Stimulated activated CD4-positive, alpha-beta T cell treated with anti-CD3 and anti-CD28 coated beads, TNF-alpha, amount 100 ng/mL, for 4 hours (primary cell): ENCODE data around the gene POU2AF3.

Source experiments
- DNase-seq, 3 experiments: peaks; one replicate each; pipeline ENCODE4 v3.0.0-alpha.2; 2020; ENCODE audit warnings: low read depth in 3 of 3

POU2AF3 gene

DNA sequence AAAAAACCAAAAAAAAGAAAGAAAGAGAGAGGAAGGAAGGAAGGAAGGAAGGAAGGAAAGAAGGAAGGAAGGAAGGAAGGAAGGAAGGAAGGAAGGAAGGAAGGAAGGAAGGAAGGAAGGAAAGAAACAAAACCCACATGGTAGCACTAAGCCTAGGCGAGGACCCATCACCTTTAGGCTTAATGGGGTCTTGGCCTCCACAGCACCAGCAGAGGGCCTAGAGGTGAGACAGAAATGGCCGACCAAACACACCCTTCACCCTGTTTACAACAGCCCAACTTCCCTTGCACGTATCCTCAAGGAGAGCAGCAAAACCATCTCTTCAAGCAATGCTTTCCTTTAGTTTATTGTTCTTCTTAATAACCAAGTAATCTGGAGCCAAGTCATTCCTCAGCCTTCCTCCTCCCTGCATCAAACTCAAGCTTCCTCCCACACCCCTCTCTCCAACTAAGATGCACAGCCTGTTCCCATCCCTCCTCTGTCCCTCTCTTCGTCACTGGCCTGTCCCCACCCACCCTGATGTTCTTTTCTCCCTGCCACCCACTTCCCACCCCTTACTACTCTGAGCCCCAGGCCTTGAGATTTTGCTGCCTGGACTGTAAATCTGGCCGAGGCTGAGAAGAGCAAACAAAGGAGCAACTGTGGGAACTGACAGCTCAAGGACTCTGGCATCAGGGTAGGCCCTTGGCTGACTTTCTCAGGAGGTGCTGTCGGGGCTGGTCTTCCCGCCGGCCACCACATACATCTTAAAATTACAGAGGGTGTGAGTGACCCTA is 54.8 kb downstream of the POU2AF3 start:
- no peak for DNase-seq

DNA sequence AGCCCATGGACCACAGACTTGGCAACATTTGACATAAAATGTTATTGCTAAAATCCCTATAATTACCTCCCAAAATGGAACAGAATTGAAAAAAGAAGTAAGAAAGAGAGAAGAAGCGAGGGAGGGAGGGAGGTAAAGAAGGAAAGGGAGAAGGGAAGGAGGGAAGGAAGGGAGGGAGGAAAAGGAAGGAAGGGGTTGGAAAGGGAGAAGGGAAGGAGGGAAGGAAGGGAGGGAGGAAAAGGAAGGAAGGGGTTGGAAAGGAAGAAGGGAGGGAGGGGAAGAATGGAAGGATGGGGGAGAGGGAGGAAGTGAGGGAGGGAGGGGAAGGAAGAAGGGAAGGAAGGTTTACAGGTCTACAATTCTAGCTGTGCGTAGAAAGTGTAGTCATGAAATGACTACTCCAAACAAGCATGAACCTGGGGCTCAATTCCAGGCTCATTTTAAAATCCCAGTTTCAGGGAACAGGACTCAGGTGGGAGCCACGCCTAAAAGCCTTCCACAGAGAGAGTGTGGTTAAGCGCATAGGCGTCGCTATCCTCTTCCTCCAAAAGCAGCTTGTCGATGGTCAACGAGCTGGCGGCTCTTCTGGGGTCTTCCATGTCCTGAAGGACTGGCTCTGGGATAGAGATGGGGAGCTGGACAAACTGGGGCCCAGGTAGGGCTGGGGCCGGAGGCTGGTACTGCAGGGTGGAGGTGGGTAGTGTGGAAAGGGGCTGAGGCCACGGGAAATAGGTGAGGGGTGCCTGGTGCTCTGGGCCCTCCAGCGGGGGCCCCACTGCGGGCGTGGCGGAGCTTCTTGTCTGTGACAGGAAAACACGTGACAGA is 55.6 kb downstream of the POU2AF3 start:
- no peak for DNase-seq

DNA sequence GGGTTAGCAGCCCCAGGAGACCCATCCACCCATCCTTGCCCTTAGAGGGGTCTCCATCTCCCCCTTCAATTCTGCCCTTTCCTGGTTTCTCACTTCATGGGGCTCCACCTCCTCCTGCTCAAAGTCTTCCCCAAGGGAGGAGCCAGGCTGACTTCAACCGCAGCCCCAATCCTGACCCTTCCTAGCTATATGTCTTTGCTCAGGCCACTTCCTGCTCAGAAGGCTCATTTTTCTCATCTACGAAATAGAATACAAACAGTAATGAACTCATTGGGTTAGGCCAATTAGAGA is 56.2 kb downstream of the POU2AF3 start:
- no peak for DNase-seq

DNA sequence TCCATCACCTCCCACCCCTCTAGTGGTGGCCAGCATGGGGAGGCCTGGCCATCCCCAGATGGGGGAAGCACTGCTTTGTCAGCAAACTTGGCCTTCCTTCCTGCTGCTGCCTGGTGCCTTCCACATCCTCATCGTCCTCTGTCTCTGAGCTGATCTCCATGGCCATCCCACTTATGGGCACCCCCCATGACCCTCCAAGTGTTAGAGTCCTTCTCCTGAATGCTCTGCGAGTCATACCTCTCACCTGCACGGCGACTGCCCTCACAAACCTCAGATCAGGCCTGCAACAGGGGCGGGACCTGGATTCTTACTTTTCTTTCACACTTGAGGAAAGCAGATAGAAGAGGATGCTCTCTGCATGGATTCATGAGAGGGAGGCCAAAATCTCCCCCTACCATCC is 56.8 kb downstream of the POU2AF3 start:
- DNase-seq, result no peak

DNA sequence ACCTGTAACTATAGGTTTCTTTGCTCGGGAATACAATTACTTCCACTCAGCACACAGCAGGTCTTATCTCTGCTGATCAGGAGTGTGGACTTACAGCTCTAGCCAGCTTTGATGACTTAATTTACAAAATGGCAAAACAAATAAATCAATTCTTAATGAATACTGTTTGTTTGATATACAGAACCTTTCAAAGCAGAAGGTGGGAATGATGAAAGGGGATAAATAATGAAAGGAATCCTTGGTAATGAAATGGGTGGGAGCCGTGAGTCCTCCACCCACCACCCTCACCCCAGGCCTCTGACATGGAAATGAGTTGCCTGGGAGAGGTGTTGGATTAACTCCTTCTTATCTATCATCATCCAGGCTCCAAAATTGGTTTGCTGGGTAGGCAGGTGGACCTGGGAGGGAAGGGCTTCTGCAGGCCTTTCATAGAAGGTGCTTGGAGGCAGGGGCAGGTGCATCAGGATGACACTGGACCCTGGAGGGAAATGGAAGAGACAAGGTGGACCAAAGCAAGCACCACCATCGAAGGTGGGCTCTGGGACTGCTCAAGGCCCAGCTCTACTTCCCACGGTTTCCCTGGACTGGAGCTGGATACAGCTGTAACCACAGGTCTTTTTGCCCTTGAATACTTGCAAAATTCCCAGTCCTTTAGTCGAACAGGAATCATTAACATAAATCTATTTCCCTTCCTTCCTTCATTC is 57.8 kb downstream of the POU2AF3 start:
- DNase-seq, result no peak

DNA sequence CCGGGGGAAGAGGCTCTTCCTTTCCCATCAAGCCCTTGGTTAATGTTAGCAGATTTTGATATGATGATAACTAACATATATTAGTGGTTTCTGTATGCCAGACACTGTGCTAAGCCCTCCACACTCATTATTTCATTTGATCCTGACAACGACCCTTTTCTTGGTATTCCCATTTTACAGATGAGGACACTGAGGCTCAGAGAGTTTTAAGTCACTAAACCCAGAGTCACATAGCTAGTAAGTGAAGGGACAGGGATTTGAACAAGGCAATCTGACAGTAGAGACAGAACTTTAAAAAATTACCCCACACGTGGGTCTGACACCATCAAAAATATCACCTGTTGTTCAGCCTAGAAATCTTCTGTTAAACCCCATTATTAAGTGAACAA is 58.3 kb downstream of the POU2AF3 start:
- no peak for DNase-seq

DNA sequence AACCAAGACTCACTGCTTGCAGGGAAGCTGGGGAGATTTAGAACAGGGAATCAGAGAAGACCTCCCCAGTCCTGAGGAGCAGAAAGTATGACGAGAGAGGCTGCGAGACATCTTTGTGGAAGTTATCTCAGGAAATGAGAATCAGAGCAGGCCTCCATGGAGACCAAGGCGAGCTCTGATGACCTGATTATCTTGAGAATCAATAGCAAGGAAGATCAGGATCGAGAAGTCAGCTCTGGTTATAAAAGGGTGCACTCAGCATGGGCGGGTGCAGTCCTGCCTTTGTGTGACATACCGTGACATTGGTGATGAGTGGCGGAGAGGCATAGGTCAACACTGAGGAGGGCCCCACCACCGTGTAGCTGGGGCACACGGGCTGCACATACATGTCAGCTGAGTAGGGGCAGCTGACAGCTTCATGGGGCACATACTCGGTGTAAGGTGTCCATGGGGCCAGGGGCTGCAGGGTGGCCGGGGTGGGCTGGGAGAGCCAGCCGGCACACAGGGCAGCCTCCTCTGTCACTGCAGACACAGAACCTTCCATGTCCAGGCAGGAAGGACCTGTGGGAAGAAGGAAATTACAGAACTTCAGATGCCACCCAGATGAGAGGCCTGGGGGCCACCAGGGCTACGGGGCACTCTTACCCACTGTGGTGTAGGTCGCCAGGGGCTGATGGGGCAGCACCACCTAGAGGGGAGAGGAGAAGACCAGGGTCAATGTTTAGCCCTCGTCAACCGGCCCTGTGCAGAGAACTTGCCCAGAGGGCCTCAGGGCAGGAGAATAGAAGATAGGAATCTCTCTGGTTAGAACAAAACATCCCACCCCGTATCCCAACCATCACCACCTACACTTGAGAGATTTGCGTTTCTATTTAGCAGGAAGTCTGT is 59.0 kb downstream of the POU2AF3 start:
- no peak for DNase-seq
